Islet of Langerhans (tissue), 1 donor: Measurements from ENCODE around the gene CCDC159.
"Not testable (repeated sequence)": the region's sequence is repeated elsewhere in the genome, so short reads cannot be mapped to it uniquely, and the experiment has no call there.

Experiments
- FAIRE-seq: peaks from one replicate; lab custom pipeline; 2011; peaks lifted over from hg19 to GRCh38; lab: Jason Lieb, UNC

CCDC159 gene

GRCh38 chr19:11338121-11338520 is 8.2 kb upstream of the CCDC159 start:
- FAIRE-seq = no peak

- FAIRE-seq = no peak
Observed at GRCh38 chr19:11338569-11339253, 7.6 kb upstream of the CCDC159 start.

DNA sequence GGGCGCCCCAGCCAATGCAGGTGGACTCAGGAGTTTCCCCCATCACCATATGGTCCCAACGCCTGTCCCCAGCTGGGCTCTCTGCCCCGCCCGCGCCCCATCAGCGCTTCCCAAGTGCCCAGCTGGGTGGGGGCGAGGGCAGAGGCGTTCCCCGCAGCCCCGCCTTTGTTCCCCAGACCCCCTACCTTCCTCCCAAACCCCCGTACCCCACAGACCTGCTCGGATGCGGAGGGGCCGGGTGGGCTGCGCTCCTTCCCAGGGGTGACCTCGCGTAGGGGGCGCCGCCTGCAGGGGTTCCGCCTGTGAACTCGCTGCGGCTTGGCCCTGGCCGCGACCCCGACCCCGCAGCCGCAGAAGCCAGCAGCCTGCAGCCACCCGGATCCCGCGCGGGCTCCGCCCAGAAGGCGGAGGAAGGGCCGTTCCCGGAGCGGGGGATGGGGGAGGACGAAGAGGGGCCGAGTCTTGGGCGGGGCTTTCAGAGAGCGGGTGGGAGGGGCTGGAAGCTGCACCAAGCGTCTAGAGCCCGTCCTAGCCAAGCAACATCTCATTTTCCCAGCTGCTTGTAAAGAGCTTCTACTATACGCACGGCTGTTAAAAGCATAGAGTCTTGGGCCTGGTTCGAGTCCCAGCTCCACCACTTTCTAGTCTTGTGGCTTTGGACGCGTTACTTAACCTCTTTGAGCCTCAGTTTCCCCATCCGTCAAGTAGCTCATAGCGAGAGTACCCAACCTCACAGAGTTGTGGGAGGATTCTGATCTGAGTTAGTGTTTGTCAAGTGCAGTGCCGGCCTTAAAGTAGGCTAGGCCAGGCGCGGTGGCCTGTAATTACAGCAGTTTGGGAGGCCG is 6.8 kb upstream of the CCDC159 start, which contains the start of gene RAB3D:
Gene RAB3D (minus strand): TSS at position 404 of the 845 bp plus-strand sequence. CDS start 2,258 bp downstream, outside the sequence.
- peak; percentile 21 for FAIRE-seq

GRCh38 chr19:11340099-11340467 is 6.2 kb upstream of the CCDC159 start:
- not testable (repeated sequence) for FAIRE-seq

DNA sequence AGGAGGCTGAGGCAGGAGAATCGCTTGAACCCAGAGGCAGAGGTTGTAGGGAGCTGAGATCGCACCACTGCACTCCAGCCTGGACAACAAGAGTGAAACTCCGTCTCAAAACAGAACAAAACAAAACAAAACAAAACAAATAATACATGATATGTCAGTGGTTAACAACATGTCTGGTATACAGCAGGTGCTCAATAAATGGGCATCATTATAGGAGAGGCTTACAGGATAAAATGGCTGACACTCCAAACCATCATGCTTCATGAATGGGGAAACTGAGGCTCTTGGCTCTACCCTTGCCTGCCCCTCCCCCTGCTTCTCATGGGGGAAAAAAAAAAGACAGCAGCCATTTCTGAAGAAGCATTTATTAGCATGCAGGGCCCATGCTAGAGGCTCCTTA is 3.9 kb upstream of the CCDC159 start:
- no peak for FAIRE-seq

DNA sequence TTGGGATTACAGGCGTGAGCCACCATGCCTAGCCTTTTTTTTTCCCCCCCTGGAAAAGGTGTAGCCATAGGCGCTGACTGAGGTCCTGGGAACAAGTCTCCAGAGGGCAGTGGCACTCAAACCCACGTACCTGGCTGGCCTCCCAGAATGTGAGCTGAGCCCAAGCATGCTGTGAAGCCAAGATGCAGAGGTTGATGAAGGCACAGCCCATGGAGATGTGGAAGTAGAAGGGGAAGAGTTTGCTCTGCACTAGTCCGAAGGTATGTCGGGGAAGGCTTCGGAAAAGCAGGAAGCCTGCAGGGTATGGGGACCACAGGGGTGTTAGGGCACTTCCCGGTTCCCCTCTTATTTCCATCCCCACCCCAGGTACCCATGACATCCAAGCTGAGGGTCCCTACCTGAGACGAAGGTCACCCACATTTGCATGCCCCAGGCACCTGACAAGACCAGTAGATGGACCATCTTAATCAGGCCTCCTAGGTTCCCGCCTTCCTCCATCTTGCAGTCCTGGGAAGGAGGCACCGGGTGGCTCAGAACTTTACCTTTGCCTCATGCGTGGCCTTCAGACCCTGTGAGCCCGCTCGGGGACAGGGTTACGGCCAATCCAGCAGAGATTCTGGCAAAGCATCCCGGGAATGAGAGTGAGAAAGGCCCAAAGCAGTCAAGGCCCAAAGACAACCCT is 1.1 kb upstream of the CCDC159 start:
- no peak for FAIRE-seq

- FAIRE-seq = no peak
Observed at GRCh38 chr19:11347546-11348039, 1.3 kb downstream of the CCDC159 start.

DNA sequence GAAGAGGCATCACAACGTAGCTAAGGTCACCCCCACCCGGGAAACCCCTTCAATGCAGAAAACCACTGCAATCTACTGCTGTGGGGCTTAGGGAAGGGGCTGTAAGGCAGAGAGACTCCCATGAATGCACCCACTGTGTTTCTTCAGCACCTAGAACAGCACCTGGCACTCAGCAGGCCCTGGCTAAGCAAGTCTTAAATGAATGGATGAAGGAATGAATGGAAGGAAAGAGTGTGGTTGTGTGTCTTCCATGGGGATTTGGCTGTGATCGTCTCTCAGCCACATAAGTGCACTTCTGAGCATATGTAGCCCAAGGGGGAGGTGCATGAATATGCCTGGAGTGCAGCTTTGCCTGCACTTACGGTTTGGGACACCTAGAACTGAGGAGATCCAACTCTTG is 2.9 kb downstream of the CCDC159 start:
- no peak for FAIRE-seq

GRCh38 chr19:11354102-11354501 is 7.8 kb downstream of the CCDC159 start:
- not testable (repeated sequence) for FAIRE-seq

DNA sequence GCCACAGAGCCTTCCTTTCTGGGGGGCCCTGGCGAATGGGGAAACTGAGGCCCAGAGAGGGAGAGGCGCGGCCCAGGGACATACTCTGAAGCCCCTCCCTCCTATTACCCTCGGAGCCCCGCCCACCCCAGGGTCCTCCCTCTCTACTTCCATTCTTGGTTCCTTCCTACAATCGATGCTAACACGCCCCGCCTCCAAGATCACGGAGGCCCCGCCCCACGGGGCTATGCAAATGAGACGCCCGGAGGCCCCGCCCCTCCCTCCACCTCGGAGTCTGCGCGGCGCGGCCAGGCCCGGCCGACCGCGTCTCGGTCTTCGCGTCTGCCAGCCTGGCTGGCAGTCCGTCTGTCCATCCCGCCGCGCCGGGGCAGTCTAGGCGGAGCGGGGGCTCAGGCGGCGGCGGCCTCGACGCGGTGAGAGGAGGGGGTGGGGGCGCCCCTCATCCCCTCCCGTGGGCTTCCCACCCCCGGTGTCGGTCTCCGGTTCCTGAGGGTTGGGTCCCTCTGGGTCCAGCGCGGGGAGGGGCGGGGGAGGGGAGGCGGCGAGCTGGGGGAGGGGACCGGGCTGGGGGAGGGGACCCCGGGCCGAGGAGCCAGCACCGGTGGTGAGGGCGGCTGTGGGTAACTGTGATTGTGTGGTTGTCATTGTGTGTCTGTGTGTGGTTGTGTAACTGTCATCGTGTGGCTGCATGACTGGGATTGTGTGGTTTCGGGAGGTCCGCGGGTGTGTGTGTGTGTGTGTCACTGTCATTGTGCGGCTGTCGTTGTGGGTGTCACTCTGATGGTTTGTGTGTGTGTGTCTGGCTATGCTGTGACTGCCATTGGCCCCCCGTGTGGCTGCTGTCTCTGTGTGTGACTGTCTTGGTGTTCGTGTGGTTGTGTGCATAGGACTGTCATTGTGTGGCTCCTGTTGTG is 9.1 kb downstream of the CCDC159 start, which contains the start of gene PLPPR2:
Gene PLPPR2 (plus strand): TSS at position 273 of the 914 bp plus-strand sequence. CDS start 2,242 bp downstream, outside the sequence.
- no peak for FAIRE-seq

GRCh38 chr19:11356074-11356397 is 9.7 kb downstream of the CCDC159 start:
- FAIRE-seq = no peak

DNA sequence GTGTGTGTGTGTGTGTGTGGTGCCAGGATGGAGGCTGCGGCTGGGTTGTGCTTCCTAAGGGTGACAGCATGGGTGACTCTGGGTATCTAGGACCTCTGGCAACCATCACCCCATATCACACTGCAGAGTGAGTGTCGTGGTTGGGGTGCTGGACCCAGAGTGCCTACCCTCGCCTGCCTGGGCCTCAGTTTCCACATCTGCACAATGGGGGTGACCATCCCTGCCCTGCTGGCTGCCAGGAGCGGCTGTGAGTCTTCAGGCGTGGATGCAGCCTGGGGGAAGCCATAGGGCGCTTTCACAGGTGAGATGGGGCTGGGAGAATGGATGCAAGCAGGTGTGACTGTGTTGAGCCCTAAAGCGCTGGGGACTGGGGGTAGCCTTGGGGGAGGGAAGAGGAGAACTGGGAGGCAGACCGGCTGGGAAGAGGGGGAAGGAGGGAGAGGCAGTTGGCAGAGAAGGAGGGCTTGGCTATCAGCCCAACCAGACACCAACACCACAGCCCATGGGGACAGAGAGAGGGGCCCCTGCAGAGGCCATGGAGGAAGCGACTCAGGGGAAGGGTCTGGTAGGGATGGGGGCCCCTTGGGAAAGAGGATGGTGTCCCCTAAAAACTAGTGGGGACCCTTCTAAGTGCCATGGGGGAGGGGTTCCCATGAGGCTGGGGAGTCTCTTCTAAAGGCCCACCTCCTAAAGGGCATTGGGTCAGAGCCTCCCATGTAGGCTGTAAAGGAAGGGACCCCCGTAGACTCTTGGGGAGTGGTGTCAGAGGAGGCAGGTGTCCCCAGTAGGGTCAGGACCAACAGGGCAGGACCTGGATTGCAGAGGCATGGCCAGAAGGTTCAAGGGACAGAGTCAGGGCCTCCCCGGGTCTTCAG is 10.6 kb downstream of the CCDC159 start:
- FAIRE-seq = no peak

DNA sequence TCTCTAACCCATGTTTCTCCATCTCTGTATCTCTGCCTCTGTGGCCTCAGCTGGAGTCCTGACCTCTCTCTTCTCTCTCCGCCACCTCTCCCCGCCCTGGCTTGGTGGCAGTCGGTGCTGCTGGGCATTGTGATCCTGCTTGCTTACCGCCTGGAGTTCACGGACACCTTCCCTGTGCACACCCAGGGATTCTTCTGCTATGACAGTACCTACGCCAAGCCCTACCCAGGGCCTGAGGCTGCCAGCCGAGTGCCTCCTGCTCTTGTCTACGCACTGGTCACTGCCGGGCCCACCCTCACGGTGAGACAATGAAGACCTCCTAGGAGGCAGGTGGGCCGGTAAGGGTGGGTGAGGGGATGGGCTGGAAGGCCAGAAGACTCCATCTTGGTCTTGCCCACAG is 13.1 kb downstream of the CCDC159 start:
- no peak for FAIRE-seq

DNA sequence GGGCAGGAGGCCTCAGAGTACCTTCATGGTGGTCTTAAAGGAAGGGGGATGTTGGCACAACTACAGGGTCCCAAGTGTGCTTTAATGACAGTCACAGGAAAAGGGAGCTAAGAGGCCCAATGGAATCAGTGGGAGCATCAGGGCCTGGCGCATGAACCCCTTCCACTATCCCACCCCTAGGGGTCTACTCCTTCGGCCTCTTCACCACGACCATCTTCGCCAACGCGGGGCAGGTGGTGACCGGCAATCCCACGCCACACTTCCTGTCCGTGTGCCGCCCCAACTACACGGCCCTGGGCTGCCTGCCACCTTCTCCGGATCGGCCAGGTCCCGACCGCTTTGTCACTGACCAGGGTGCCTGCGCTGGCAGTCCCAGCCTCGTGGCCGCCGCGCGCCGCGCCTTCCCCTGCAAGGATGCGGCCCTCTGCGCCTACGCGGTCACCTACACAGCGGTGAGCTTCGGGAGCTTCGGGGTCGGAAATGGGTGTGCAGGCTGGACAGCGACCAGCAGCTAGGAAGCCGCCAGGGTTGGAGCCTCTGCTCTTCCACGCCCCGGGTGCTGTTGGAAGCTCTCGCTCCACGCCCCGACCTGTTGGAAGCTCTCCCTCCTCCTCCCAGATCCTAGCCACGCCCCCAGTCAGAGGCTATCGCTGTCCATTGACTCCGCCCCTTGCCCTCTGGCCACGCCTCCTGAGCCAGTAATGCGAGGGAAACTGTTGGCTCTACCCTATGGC is 14.9 kb downstream of the CCDC159 start:
- FAIRE-seq = no peak

DNA sequence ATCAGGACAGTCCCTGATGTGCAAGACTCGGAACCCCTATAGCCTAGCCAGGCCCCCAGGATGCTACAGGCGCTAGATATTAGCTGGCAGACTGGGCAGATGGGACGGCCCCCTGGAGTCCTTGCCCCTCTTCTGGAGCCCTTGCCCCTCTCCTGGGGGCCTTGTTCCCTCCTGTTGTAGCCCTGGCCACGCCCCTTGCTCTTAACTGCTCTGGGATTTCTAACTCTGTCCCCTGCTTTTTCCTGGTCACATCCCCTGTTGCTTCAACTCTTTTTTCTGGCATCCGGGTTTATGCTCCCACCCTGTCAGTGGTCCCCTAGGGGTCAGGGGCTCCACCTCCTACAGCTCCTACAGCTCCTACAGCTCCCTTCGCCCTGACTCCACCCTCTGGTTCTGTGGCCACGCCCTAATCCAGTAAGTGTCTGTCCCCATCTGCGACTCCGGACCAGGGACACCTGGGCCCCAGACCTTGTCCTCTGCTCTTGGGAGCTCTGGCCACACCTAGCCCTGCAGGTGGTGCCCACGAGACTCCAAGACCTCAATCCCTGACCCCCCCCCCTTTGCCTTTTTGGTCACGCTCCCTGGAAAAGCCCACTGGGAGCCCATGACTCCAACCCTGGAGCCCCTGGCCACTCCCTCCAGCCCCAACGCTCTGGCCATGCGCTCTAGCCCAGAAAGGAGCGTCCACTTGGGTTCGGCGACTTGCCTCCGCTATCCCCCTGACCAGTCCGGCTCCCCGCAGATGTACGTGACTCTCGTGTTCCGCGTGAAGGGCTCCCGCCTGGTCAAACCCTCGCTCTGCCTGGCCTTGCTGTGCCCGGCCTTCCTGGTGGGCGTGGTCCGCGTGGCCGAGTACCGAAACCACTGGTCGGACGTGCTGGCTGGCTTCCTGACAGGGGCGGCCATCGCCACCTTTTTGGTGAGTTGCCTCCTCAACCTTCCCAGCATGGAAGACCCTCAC is 15.7 kb downstream of the CCDC159 start:
- FAIRE-seq = no peak

DNA sequence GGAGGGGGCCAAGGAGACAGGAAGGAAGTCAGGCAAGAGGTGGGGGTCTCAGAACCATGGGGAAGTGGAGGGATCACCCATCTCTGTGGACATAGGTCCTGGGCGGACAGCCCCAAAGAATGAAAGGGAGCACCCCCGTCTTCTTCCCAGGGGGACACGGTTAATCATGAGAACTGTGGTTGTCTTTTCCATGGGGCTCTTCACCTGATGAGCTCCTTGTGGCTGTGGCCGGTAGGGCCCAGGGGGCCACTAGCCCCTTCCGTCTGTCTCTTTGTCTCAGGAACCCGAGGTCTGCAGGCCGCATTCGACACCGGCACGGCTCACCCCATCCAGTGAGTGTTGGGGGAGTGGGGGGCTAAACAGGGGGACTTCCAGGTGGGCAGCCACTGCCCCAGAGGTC is 17.6 kb downstream of the CCDC159 start:
- no peak for FAIRE-seq

GRCh38 chr19:11364296-11364904 is 18.1 kb downstream of the CCDC159 start:
- no peak for FAIRE-seq

DNA sequence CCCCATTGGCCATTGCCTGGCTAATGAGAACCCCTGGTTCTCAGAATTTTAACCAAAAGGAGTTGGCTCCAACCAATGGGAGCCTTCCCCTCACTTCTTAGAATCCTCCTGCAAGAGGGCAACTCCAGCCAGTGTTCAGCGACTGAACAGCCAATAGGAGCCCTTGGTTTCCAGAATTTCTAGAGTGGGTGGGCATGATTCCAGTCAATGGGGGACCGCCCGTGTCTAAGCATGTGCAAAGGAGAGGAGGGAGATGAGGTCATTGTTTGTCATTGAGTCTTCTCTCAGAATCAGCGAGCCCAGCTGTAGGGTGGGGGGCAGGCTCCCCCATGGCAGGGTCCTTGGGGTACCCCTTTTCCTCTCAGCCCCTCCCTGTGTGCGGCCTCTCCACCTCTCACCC is 18.6 kb downstream of the CCDC159 start:
- FAIRE-seq = no peak
